ENCODE data around the gene IVL.

IVL gene

GRCh38 chr1:152946651-152947256, 38.4 kb downstream of the IVL start, which contains the start of gene SPRR5:
TSS of gene SPRR5 (plus strand) at chr1:152947206. CDS start at chr1:152948555, 1,349 bp downstream.
- no peak for DNase-seq (ENCODE audit: low read depth)

GRCh38 chr1:152951711-152952110, 43.4 kb downstream of the IVL start:
- DNase-seq (ENCODE audit: low read depth) = no peak

- DNase-seq (ENCODE audit: low read depth) = no peak
Measured at GRCh38 chr1:152953761-152954160, 45.4 kb downstream of the IVL start.

GRCh38 chr1:152954436-152954835, 46.1 kb downstream of the IVL start:
- DNase-seq (ENCODE audit: low read depth) = no peak

GRCh38 chr1:152957561-152957960, 49.2 kb downstream of the IVL start:
- DNase-seq (ENCODE audit: low read depth) = no peak

DNA sequence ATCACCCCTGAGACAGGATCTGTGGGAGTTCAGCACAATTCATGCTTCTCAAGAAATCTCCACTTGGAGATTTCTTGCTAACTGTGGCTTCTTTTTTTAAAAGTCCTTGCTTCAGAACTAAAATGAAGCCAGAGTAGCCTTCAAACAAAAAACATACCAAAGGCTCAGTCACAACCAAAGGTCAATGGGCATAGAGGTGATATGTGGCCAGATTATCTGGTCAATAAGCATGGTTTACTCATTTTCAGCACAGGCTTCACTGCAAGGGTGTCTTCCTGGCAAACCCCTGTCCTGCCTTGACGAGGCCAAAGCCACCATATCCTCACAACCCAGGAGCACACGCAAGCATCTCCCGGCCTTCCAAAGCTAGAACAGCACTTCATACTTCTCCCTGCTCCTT, 50.9 kb downstream of the IVL start:
- no peak for DNase-seq (ENCODE audit: low read depth)

GRCh38 chr1:152959801-152960451, 51.6 kb downstream of the IVL start:
- no peak for DNase-seq (ENCODE audit: low read depth)

- no peak for DNase-seq (ENCODE audit: low read depth)
Measured at GRCh38 chr1:152960452-152961044, 52.2 kb downstream of the IVL start.
